Endodermal cell (in vitro differentiated cells): Measurements from ENCODE around the gene MARF1. TPM values are rescaled to one million over a fixed set of nuclear protein-coding genes. Genes with fewer than 3 reads are reported as not detected.
"Not testable (repeated sequence)": the region's sequence is repeated elsewhere in the genome, so short reads cannot be mapped to it uniquely, and the experiment has no call there.

Experiments used
- DNase-seq: peaks from one replicate; pipeline ENCODE4 v3.0.0-alpha.2; 2017
- H3K27ac ChIP-seq: 2 replicates; pipeline ENCODE4 v1.5.1; 2013; ENCODE audit warnings: mild to moderate bottlenecking, low read depth, low read length, moderate library complexity
- H3K27me3 ChIP-seq: 2 replicates; pipeline ENCODE4 v1.6.1; 2013; ENCODE audit warnings: mild to moderate bottlenecking, low read length, moderate library complexity; ENCODE audit not compliant: insufficient read depth, control insufficient read depth, poor library complexity, severe bottlenecking
- H3K36me3 ChIP-seq: 2 replicates; pipeline ENCODE4 v1.7.0; 2013; ENCODE audit warnings: mild to moderate bottlenecking, low read length, moderate library complexity; ENCODE audit not compliant: control insufficient read depth, insufficient read depth
- H3K4me1 ChIP-seq: one replicate; pipeline ENCODE4 v1.7.0; 2013; ENCODE audit warnings: low read length; ENCODE audit not compliant: control insufficient read depth, insufficient read depth
- H3K4me3 ChIP-seq: 2 replicates; pipeline ENCODE4 v1.5.1; 2013; ENCODE audit warnings: mild to moderate bottlenecking, low read length, moderate library complexity
- H3K9ac ChIP-seq: 2 replicates; pipeline ENCODE4 v1.6.1; 2013; ENCODE audit warnings: mild to moderate bottlenecking, low read length, moderate library complexity; ENCODE audit not compliant: poor library complexity, severe bottlenecking; ENCODE audit errors: extremely low read depth
- H3K9me3 ChIP-seq: 2 replicates; pipeline ENCODE4 v1.6.1; 2013; ENCODE audit warnings: mild to moderate bottlenecking, low read length, moderate library complexity; ENCODE audit not compliant: control insufficient read depth
- H3K27ac Mint-ChIP-seq: 2 replicates; pipeline ENCODE4 v1.8.0; 2020; ENCODE audit warnings: mixed read lengths
- H3K27me3 Mint-ChIP-seq: 2 replicates; pipeline ENCODE4 v1.8.0; 2021; ENCODE audit warnings: mild to moderate bottlenecking, mixed read lengths; ENCODE audit not compliant: insufficient read depth
- H3K36me3 Mint-ChIP-seq: 2 replicates; pipeline ENCODE4 v1.8.0; 2020; ENCODE audit warnings: low read depth, mixed read lengths
- H3K4me1 Mint-ChIP-seq: 2 replicates; pipeline ENCODE4 v1.8.0; 2020; ENCODE audit warnings: mixed read lengths
- H3K4me3 Mint-ChIP-seq: 2 replicates; pipeline ENCODE4 v1.8.0; 2020; ENCODE audit warnings: mild to moderate bottlenecking, moderate library complexity, mixed read lengths
- H3K9me3 Mint-ChIP-seq: 2 replicates; pipeline ENCODE4 v1.8.0; 2020; ENCODE audit warnings: mild to moderate bottlenecking, mixed read lengths
- CTCF ChIP-seq: fragments of 200-600 bp; sonication (generic); conservative IDR thresholded peaks from 2 replicates; pipeline ENCODE4 v1.5.0; 2021; ENCODE audit warnings: antibody characterized with exemption, mild to moderate bottlenecking
- WGBS, 2 experiments: methylation state at CpG; one replicate each; pipeline versions ENCODE4 v1.1.5 to v1.1.7; 2013; ENCODE audit warnings: missing lambda C conversion rate in 2 of 2, mixed read lengths in 1 of 2; ENCODE audit not compliant: insufficient coverage in 1 of 2, insufficient read length in 1 of 2; 5-methylcytosine and 5-hydroxymethylcytosine counted together
- total RNA-seq, 2 donors: library from RNA; stranded (reverse); fragmentation: NEBNext Ultra II Directional in 1 of 2; extraction: Animal tissue kit (Norgen Biotek cat#: 25700) in 1 of 2; gene quantifications; 2 replicates in 1 of 2; 3 replicates in 1 of 2; pipeline ENCODE4 v1.2.1, GENCODE V29; 2021

MARF1 gene
- total RNA-seq, 2 donors from 2014 or later, result 39.3 to 39.6 TPM

- peaks cover 19% of the 10 kb centered on the region for H3K36me3 ChIP-seq
- no peak overlapping the region for H3K27ac ChIP-seq
- no peak for DNase-seq
- TF ChIP-seq CTCF, result no peak
- peaks cover 50% of the 10 kb centered on the region for H3K36me3 Mint-ChIP-seq
- no peaks in the 10 kb centered on the region for H3K9me3 ChIP-seq
- no peaks in the 10 kb centered on the region for H3K4me1 Mint-ChIP-seq
- WGBS, 2 experiments, result 95 to 100% methylated on average over 2 to 7 of the region's 7 CpGs
- peak overlapping the region; percentile 12 for H3K27ac Mint-ChIP-seq
- H3K9ac ChIP-seq, result no peak overlapping the region
- H3K4me1 ChIP-seq, result no peaks in the 10 kb centered on the region
- no peak overlapping the region for H3K4me3 Mint-ChIP-seq
- H3K9me3 Mint-ChIP-seq, result no peaks in the 10 kb centered on the region
- H3K4me3 ChIP-seq, result no peak overlapping the region
- H3K27me3 ChIP-seq, result no peaks in the 10 kb centered on the region
- H3K27me3 Mint-ChIP-seq, result no peaks in the 10 kb centered on the region
These were observed 31.6 kb upstream of the MARF1 start for GRCh38 chr16:15674571-15674970.

GRCh38 chr16:15672514-15673167 is 29.7 kb upstream of the MARF1 start:
- Mint-ChIP-seq H3K27ac (peak overlapping the region; percentile 38), H3K9me3 (no peaks in the 10 kb centered on the region), H3K36me3 (peaks cover 51% of the 10 kb centered on the region), H3K4me1 (no peaks in the 10 kb centered on the region), H3K27me3 (no peaks in the 10 kb centered on the region), H3K4me3 (no peak overlapping the region)
- WGBS, 2 experiments, result 88 to 93% methylated on average over 17 to 20 of the region's 20 CpGs
- no peaks in the 10 kb centered on the region for H3K9me3 ChIP-seq
- peaks cover 18% of the 10 kb centered on the region for H3K36me3 ChIP-seq
- DNase-seq, result no peak
- H3K27me3 ChIP-seq, result no peaks in the 10 kb centered on the region
- no peak for TF ChIP-seq CTCF
- no peaks in the 10 kb centered on the region for H3K4me1 ChIP-seq
- H3K9ac ChIP-seq, result no peak overlapping the region
- no peak overlapping the region for H3K4me3 ChIP-seq
- peak overlapping the region; percentile 75 for H3K27ac ChIP-seq

GRCh38 chr16:15672127-15672513 is 29.2 kb upstream of the MARF1 start:
- not testable (repeated sequence) for H3K4me1 ChIP-seq, DNase-seq, H3K27me3 ChIP-seq, H3K4me3 ChIP-seq, H3K4me3 Mint-ChIP-seq, H3K9me3 Mint-ChIP-seq, H3K9me3 ChIP-seq, H3K27me3 Mint-ChIP-seq, H3K9ac ChIP-seq, H3K4me1 Mint-ChIP-seq
- Histone ChIP-seq H3K36me3 (peaks cover 19% of the 10 kb centered on the region), H3K27ac (peak overlapping the region; percentile 60)
- peak overlapping the region; percentile 58 for H3K27ac Mint-ChIP-seq
- WGBS, 2 experiments, result 88 to 96% methylated on average over 9 to 10 of the region's 10 CpGs
- peaks cover 53% of the 10 kb centered on the region for H3K36me3 Mint-ChIP-seq
